ENCODE results near the gene MYL12A.
"Not testable (repeated sequence)": the region's sequence is repeated elsewhere in the genome, so short reads cannot be mapped to it uniquely, and the experiment has no call there.

The MYL12A gene

DNA sequence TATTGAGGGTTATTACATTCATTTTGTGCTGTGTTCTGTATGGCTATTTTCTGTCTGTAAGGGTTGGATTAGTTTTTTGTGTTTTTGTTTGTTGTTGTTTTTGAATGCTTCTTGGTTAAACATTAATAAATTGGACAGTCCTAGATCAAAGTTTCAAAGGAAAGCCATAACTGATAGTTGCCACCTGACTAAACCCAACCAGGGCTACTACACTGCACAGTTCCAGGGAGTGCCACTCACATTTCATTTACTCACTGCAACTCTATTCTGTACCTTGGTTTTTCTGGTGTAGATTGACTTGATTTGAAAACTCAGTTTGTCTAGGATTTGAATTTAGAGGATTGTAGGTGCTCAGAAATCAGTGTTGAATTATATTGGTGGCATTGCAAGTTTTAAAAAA lies 20.7 kb downstream of the MYL12A start:
- no peak for TF ChIP-seq ZFX (IDR thresholded peaks at IDR 0.05)
- TF ChIP-seq, protein P1, sequence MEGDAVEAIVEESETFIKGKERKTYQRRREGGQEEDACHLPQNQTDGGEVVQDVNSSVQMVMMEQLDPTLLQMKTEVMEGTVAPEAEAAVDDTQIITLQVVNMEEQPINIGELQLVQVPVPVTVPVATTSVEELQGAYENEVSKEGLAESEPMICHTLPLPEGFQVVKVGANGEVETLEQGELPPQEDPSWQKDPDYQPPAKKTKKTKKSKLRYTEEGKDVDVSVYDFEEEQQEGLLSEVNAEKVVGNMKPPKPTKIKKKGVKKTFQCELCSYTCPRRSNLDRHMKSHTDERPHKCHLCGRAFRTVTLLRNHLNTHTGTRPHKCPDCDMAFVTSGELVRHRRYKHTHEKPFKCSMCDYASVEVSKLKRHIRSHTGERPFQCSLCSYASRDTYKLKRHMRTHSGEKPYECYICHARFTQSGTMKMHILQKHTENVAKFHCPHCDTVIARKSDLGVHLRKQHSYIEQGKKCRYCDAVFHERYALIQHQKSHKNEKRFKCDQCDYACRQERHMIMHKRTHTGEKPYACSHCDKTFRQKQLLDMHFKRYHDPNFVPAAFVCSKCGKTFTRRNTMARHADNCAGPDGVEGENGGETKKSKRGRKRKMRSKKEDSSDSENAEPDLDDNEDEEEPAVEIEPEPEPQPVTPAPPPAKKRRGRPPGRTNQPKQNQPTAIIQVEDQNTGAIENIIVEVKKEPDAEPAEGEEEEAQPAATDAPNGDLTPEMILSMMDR (conservative IDR thresholded peaks at IDR 0.05), result no peak
- no peak overlapping the region for H3K27ac ChIP-seq

DNA sequence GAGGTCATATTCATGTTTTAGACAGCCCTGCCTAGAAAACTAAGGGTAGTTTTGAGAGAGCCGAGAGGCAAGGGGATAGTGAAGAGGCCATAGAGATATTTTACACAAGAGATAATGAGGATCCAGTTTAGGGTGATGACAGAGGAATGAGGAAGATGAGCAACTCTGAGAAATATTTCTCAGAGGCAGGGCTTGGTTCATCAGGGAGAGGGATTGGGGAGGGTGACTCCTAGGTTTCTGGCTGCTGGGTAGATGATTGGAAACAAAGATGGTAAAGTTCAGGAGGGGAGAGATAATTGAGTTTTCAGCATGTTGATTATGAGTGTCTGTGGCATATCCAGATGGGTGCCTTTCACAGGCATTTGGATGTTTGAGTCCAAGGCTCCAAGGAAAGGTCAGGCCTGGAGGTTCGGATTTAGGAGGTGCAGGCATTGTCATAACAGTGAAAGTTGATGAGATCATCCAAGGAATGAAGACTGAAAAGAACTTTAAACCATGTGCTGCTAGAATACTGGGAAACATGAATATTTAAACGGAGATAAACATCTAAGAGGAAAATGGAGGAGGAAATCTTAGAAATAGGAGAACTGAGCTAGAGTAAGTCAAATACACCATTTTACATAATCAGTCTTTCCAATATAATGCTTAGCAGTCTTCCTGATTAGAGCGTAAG lies 21.8 kb downstream of the MYL12A start:
- no peak for TF ChIP-seq ZFX (IDR thresholded peaks at IDR 0.05)
- TF ChIP-seq, protein P1 (conservative IDR thresholded peaks at IDR 0.05), result no peak

DNA sequence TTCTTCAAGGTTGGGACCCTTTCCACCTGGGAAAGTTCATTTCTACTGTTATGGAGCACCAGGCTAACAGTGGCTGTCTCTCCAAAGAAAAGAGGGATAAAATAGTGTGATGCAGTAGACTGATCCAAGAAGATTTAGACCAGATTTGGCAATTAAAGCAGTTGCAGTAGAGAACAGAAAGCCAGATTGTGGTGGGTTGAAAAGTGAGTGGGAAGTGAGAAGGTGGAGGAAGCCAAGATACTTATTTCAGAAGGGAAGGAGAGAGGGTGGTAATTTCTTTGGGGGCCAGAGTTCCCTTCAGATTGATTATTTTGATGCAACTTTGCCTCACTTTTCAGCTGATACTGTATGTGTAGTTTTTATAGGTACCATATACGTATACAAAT lies 22.3 kb downstream of the MYL12A start:
- no peak overlapping the region for H3K27ac ChIP-seq
- TF ChIP-seq, protein P1 (conservative IDR thresholded peaks at IDR 0.05), result no peak
- TF ChIP-seq ZFX (IDR thresholded peaks at IDR 0.05), result no peak

More for the DNA sequence above, 21.8 kb downstream of the MYL12A start:
- no peak overlapping the region for H3K27ac ChIP-seq

DNA sequence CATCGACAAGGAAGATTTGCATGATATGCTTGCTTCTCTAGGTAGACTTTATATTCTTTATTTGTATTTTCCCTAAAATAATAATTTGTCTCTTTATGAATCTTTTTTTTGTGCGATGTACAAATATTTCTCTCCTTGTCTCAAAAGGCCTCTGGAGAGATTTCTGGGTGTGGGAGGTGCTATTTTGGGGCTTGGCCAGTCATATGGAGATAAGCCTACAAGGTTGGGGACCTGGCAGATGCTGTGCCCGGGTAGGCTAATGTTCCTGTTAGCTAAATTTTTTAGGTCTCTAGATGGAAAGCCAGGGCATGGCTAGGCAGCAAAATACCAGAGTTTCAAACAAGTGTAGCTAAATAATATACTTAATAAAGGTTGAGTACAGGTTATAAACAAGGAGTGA lies 25.4 kb downstream of the MYL12A start:
- H3K27ac ChIP-seq, result no peak overlapping the region
- TF ChIP-seq, protein P1 (conservative IDR thresholded peaks at IDR 0.05), result no peak
- no peak for TF ChIP-seq ZFX (IDR thresholded peaks at IDR 0.05)

DNA sequence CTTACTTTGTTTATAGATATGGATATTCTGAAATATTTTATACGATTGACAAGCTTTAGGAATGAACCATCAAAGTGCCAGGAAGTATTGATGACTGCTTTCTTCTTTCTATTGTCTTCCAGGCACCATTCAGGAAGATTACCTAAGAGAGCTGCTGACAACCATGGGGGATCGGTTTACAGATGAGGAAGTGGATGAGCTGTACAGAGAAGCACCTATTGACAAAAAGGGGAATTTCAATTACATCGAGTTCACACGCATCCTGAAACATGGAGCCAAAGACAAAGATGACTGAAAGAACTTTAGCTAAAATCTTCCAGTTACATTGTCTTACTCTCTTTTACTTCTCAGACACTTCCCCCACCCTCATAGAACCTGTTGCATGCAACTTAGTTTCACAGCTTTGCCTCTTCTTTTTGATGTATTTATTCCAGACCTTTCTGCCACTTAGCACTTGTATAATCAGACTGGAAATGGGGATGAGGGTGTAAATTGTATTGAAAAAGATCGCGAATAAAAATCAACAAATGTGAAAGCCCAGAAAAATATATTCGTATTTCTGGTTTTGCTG lies 30.1 kb downstream of the MYL12A start:
- H3K27ac ChIP-seq, result not testable (repeated sequence)

DNA sequence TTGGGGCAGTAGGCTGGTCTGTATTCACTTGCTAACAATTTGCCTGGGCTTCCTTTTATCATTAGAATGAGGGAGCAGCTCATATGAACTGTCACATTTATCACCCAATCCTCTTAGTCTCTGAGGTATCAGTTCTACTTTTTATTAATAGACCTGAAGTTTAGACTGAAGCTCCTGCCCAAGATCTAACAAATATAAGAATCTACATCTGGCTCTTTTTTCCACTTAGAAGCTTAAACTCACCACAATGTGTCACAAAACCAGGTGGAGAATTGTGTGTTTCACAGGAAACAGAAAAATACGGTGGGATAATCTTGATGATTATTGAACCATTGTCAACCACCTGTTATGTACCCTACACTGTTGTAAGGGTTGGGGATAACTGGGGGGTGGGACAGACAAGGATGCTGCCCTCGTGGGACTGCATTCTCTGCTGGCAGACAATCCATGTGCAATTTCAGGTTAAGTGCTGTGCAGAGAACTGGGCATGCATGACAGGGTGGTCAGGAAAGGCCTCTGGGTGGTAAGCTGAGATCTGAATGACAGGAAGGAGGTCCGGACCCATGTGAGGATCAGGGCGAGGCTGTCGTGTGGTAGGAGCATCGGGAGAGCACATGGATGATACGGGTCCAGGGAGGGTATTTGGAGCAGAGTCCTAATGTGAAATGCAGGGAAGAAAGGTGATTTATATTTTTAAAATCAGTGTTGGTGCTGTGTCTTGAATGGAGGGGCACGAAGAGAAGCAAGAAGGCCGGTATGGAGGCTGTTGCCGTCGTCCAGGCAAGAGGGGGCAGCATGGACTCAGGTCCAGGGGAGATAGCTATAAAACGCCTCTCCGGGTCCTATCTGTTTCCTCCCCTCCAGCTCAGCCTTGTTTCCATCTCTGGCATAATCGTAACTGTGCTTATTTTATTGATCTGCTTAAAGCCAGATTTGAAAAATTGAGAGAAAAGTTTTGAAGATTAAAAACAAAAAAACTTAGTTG lies 31.9 kb downstream of the MYL12A start:
- no peak overlapping the region for H3K27ac ChIP-seq
- no peak for TF ChIP-seq ZFX (IDR thresholded peaks at IDR 0.05)
- TF ChIP-seq, protein P1 (conservative IDR thresholded peaks at IDR 0.05), result no peak

DNA sequence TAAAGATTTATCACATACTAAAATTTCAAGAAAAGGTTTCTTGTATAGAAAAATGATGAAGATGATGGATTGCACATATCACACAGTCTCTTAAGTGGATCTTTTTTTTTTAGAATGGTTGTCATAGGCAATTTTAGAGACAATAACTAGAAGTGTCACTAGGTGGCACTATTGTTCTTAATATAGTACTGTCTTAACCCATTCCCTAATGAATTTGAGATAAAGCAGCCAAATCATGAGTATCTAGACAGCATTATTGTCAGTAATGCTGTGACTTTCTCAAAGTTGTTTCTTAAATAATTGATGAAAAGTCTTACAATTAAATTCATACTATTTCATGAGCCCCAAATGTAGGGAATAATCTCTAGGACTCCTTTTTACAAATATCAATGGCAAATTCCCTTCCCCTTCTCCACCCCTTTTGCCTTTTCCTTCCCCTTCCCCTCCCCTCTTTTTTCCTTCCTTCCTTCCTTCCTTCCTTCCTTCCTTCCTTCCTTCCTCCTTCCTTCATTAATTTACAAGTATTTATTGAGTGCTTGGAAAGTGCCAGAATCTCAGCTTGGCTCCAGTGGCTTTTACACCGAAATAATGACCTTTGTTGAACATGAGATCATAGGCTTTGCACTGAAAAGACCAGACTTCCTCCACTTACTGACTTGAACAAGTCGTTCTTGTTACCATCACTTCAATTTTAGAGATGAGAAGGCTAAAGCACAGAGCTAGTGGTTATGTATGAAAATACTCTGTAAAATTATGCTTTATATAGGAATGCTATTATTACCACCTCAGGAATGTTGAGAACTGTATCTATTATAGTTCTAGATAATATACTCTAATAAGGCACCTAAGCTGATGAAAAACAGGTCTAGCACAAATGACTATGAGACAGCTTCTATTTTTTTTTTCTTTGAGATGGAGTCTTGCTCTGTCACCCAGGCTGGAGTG lies 34.1 kb downstream of the MYL12A start:
- TF ChIP-seq, protein P1 (conservative IDR thresholded peaks at IDR 0.05), result peak; percentile 72
- TF ChIP-seq ZFX (IDR thresholded peaks at IDR 0.05), result no peak
- H3K27ac ChIP-seq, result no peak overlapping the region
